Panc1 (cell line): ENCODE measurements around the gene SWSAP1. TPM values are rescaled to one million over a fixed set of nuclear protein-coding genes. Genes with fewer than 3 reads are reported as not detected.

Experiments
- ATAC-seq: fragments of 200-7000 bp; cut with Tn5 transposase; 2 replicates; pipeline ENCODE4 v1.9.1; 2020; ENCODE audit warnings: mild to moderate bottlenecking, moderate library complexity
- BruUV-seq: library from RNA; stranded (reverse); fragments of 400-500 nt; replicated peaks from 2 replicates; lab custom pipeline; 2021; lab: Mats Ljungman, UMichigan
- CTCF ChIA-PET: fragments of 300-600 bp; sonication (Branson Sonifier 250); formaldehyde crosslinking; loops from one replicate; lab custom pipeline; 2022; ENCODE audit warnings: antibody characterized with exemption; lab: Charles Lee
- POLR2A ChIA-PET: fragments of 300-600 bp; sonication (Branson Sonifier 250); formaldehyde crosslinking; loops from one replicate; lab custom pipeline; 2022; ENCODE audit warnings: antibody characterized with exemption; lab: Charles Lee
- DNase-seq: peaks from one replicate; pipeline ENCODE4 v3.0.0-alpha.2; 2010; ENCODE audit warnings: low read depth, low spot score
- H3K27ac ChIP-seq: 2 replicates; pipeline ENCODE4 v1.5.1; 2011; ENCODE audit warnings: mild to moderate bottlenecking, low read length, inconsistent platforms
- H3K27me3 ChIP-seq: fragments of 200-500 bp; sonication (Bioruptor generic); 2 replicates; pipeline ENCODE4 v1.6.0; 2014; ENCODE audit warnings: low read length, inconsistent platforms; ENCODE audit not compliant: control insufficient read depth, insufficient read depth
- H3K36me3 ChIP-seq: fragments of 200-500 bp; sonication (Bioruptor generic); 2 replicates; pipeline ENCODE4 v1.5.1; 2014; ENCODE audit warnings: inconsistent platforms, mild to moderate bottlenecking, low read length, moderate library complexity; ENCODE audit not compliant: control insufficient read depth, insufficient read depth
- H3K4me1 ChIP-seq: 2 replicates; pipeline ENCODE4 v1.5.1; 2011; ENCODE audit warnings: inconsistent platforms, mild to moderate bottlenecking, low read length, moderate library complexity; ENCODE audit not compliant: control insufficient read depth, insufficient read depth
- H3K4me3 ChIP-seq, 2 experiments: 2 replicates each; pipeline ENCODE4 v1.5.1; 2011 to 2012; ENCODE audit warnings: low read depth in 2 of 2, low read length in 2 of 2, mild to moderate bottlenecking in 2 of 2, inconsistent platforms in 1 of 2, moderate library complexity in 1 of 2
- H3K9me3 ChIP-seq: fragments of 200-500 bp; sonication (Bioruptor generic); 2 replicates; pipeline ENCODE4 v1.5.1; 2014; ENCODE audit warnings: low read depth, mild to moderate bottlenecking, inconsistent platforms, low read length, moderate library complexity; ENCODE audit not compliant: control insufficient read depth, insufficient read depth
- POLR2AphosphoS5 ChIP-seq: IDR thresholded peaks from 2 replicates; pipeline ENCODE4 v1.6.1; 2012; ENCODE audit warnings: mild to moderate bottlenecking, low read depth, low read length, moderate library complexity
- REST ChIP-seq, 2 experiments: IDR thresholded peaks; 2 replicates each; pipeline ENCODE4 v1.6.1; 2011 to 2012; ENCODE audit warnings: low read depth in 2 of 2, control low read depth in 1 of 2, low read length in 1 of 2, mild to moderate bottlenecking in 1 of 2, moderate library complexity in 1 of 2; ENCODE audit not compliant: insufficient read depth in 1 of 2
- SIN3A ChIP-seq: IDR thresholded peaks from 2 replicates; pipeline ENCODE4 v1.6.1; 2012; ENCODE audit warnings: low read depth, mild to moderate bottlenecking, low read length, moderate library complexity, borderline replicate concordance; ENCODE audit not compliant: insufficient read depth
- TCF7L2 ChIP-seq: IDR thresholded peaks from 2 replicates; pipeline ENCODE4 v1.6.1; 2011; ENCODE audit warnings: mild to moderate bottlenecking, low read depth, low read length, inconsistent platforms
- in situ Hi-C: cut with HindIII; loops from 2 replicates; pipeline ENCODE4 v1.10.0; 2016; ENCODE audit warnings: low sequenced_read_pairs, low pct_unique_long_range_greater_than_20kb
- intact Hi-C: fragments of 100-400 bp; cut with micrococcal nuclease; formaldehyde crosslinking; loops from one replicate; pipeline ENCODE4 v1.10.0; 2022; ENCODE audit not compliant: unreplicated experiment
- total RNA-seq: library from RNA; stranded (reverse); gene quantifications from one replicate; pipeline ENCODE4 v1.2.1, GENCODE V29; 2021; ENCODE audit not compliant: unreplicated experiment
- TF ChIP-seq, protein P1 (sequence below): fragments of 450-650 bp; IDR thresholded peaks from 2 replicates; pipeline ENCODE4 v1.5.1; 2017; ENCODE audit warnings: mild to moderate bottlenecking

The SWSAP1 gene
- total RNA-seq, 1 experiment from 2014 or later = 3.1 TPM

- H3K4me3 ChIP-seq = no peak overlapping the region
- ATAC-seq (no peak), DNase-seq (no peak)
- CTCF ChIA-PET = no interaction called here
- intact Hi-C loops (no loop called here), in situ Hi-C loops (no loop called here)
- H3K9me3 ChIP-seq = no peaks in the 10 kb centered on the region
- no peaks in the 10 kb centered on the region for H3K27me3 ChIP-seq
- no peaks in the 10 kb centered on the region for H3K36me3 ChIP-seq
- TF ChIP-seq, protein P1, sequence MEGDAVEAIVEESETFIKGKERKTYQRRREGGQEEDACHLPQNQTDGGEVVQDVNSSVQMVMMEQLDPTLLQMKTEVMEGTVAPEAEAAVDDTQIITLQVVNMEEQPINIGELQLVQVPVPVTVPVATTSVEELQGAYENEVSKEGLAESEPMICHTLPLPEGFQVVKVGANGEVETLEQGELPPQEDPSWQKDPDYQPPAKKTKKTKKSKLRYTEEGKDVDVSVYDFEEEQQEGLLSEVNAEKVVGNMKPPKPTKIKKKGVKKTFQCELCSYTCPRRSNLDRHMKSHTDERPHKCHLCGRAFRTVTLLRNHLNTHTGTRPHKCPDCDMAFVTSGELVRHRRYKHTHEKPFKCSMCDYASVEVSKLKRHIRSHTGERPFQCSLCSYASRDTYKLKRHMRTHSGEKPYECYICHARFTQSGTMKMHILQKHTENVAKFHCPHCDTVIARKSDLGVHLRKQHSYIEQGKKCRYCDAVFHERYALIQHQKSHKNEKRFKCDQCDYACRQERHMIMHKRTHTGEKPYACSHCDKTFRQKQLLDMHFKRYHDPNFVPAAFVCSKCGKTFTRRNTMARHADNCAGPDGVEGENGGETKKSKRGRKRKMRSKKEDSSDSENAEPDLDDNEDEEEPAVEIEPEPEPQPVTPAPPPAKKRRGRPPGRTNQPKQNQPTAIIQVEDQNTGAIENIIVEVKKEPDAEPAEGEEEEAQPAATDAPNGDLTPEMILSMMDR = no peak
- TF ChIP-seq SIN3A (no peak), TCF7L2 (no peak), REST (IDR thresholded peaks at IDR 0.05; ENCODE audit: insufficient read depth in 1 of 2, low read depth in 2 of 2, low read length in 1 of 2) (no peak), POLR2AphosphoS5 (no peak)
- POLR2A ChIA-PET = no interaction called here
- H3K4me1 ChIP-seq = 0 out of 2 replicates have a peak, but pooled peaks cover 3% of the 10 kb centered on the region
- H3K27ac ChIP-seq = no peak overlapping the region
- BruUV-seq = no TSS peak
These were observed 38.9 kb upstream of the SWSAP1 start for GRCh38 chr19:11335449-11336146.

DNA sequence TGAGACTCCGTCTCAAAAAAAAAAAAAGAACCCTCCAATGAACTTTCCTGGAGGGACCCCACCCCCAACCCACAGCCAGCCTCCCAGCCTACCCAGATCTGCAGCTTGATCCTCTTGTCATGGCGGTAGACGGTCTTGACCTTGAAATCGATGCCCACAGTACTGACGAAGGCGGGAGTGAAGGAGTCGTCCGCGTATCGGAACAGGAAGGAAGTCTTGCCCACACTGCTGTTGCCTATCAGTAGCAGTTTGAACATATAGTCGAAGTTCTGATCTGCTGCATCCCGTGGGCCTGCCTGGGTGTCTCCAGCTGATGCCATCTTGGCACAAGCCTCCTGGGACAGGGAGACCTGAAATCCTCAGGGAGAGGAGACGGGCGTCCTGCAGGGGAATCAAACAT is 37.4 kb upstream of the SWSAP1 start:
- TF ChIP-seq POLR2AphosphoS5 (no peak), SIN3A (no peak), REST (IDR thresholded peaks at IDR 0.05; ENCODE audit: insufficient read depth in 1 of 2, low read depth in 2 of 2, low read length in 1 of 2) (no peak), TCF7L2 (no peak)
- Histone ChIP-seq H3K27me3 (no peaks in the 10 kb centered on the region), H3K9me3 (no peaks in the 10 kb centered on the region), H3K4me1 (0 out of 2 replicates have a peak, but pooled peaks cover 3% of the 10 kb centered on the region), H3K27ac (no peak overlapping the region), H3K36me3 (no peaks in the 10 kb centered on the region), H3K4me3 (no peak overlapping the region)
- in situ Hi-C loops (no loop called here), intact Hi-C loops (no loop called here)
- no peak for DNase-seq
- POLR2A ChIA-PET = no interaction called here
- CTCF ChIA-PET = no interaction called here
- no TSS peak for BruUV-seq
- ATAC-seq = no peak
